GM19239 (cell line): Measurements from ENCODE around the gene RNF207.

ENCODE experiments used
- DNase-seq: peaks from one replicate; pipeline ENCODE4 v3.0.0; 2011; ENCODE audit warnings: low spot score; ENCODE audit not compliant: insufficient read length
- FAIRE-seq: peaks from 2 replicates; lab custom pipeline; 2011; peaks lifted over from hg19 to GRCh38; lab: Jason Lieb, UNC

RNF207 gene

DNA sequence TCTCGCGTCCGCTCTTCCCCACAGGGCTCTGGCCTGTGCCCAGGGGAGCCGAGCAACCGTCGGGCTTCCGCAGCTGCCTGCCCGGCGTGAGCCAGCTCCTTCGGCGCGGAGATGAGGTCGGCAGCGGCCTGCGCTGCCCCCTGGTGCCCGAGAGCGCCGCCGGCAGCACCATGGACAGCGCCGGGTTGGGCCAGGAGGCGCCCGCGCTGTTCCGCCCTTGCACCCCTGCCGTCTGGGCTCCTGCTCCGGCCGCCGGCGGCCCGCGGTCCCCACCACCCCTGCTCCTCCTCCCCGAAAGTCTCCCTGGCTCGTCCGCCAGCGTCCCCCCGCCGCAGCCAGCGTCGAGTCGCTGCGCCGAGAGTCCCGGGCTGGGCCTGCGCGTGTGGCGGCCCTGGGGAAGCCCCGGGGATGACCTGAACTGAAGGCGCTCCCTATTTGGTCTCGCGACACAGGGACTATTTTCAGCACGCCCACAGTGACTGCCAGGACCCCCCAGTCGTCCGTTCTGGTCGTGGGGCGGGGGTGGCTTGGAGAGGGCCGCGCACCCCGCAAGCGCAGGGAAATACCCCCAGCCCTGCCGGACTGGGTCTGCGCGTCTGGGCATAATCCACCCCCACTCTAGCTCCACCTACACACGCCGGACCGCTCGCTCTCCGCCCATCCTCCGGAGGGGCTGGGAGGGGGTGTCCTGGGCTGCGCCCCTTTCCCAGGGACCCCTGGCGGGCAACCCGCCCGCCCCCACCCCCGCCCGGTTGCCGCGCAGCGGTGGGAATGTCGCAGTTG, 39.4 kb downstream of the RNF207 start:
- peak; percentile 97 for DNase-seq
- no peak for FAIRE-seq

DNA sequence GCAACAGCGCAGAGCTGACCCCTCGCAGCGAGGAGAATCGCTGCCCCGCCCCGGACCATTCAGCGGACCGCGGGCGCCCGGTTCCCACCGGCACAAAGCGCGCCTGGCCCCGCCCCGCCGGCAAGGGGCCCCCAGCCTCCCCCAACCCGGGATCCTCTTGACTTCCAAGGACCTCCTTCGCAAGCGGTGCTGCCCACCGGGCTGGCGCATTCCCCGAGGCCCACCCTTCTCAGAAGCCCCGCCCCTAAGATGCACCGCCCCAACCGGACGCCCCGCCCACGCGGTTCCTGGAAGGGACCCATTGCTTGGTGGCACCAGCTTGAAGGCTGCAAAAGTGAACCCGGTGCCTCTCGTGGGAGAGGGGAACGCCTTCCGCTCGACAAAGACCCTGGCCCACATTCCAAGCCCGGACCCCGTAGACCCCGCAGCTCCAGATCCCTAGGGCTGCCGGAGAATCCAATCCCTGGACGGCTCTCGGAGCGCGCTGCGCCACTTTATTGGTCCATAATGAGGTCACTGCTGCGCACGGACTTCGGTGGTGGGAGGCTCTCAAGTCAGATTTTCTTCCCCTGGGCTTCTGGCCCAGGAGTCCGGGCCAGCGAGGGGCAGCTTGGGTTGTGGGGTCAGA, 40.1 kb downstream of the RNF207 start:
- FAIRE-seq (no peak), DNase-seq (no peak)

DNA sequence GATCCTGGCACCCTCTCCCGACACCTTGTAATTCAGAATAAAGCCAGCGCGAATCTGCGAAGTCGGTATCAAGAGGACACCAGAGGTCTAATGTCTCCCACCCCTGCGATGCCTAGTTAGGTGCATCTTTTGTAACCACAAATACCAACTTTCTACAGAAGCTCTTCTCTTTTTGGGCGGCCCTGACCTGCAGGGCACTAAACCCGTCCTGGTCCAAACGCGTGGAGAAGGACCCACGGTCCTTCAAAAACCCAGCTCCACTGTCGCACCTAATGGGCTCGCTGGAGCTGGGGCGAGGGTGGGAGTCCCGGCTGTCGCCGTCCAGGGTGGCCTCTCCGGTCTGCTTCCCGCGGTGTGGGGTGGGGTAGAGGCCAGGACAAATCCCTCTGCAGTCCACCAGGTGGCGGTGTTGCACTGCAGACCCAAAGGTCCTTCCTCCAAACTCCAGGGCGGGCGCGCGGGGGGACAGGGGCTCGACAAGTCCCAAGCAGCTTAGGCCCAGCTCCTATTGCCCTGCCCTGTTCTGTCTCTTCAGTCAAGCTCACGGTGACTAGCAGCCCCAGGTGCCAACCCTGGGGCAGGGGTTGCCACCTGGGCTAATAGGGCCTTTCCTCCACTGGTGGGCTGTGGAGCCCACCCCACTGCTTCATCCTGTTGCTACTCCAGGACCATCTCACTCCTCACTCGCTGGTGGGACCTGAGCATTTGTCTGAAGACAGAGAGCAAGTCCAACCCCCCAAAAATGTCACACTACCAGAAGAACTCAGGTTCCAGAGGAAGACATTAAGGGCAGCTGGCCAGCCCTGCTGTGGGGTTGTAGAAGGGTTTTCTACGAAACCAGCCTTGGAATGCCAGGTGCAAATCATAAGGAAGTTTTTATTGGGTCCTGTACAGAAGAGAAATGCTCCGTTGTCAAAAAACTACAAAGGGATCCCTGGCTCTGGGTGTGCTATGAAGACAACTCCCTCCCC, 40.9 kb downstream of the RNF207 start:
- FAIRE-seq: peak; percentile 68
- DNase-seq: peak; percentile 98

DNA sequence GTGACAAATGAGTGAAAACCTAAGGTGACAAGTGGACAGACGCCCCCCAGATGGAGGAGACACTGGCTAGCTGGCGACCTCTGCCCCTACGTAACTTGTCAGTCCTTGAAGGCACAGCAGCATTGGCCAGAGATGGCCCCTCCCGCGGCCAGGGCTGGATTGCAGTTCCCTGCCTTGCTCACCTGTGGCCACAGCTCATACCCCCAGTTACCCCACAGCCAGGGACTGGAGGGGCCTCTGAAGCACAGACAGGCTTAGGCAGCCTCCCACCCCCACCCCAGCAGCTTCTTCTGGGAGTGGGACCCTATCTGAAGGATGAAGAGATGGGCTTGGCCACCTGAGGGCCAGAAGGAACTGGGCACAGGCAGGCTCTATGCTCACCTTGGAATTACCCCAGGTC, 41.7 kb downstream of the RNF207 start:
- FAIRE-seq (no peak), DNase-seq (no peak)

DNA sequence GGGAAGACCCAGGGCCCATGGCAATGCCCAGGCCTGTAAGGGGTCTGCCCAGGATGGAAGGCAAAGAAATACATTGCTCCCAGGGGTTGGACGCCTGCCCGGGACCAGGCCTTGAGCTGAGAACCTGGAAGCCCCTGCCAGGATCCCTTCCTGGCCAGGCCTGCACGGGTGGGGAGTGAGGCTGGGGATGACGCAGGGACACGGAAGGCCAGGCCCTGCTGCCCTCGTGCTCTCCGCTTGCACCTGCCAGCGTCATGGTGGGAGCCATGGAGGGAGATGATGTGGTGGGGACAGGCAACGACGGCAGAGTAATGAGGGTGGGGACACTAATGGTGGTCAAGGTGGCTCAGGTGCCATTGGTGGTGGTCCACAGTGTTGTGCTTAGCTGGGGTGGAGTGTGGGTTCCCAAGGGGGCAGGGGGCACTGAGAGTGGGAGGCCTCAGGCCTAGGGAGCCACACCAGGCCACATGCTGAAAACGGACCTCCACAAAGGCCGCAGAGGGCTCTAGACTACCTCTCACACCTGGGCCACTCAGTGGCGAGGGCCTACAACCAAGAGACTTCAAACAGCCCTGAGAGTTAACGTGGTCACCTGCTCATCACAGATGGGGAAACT, 42.4 kb downstream of the RNF207 start:
- no peak for DNase-seq
- no peak for FAIRE-seq

DNA sequence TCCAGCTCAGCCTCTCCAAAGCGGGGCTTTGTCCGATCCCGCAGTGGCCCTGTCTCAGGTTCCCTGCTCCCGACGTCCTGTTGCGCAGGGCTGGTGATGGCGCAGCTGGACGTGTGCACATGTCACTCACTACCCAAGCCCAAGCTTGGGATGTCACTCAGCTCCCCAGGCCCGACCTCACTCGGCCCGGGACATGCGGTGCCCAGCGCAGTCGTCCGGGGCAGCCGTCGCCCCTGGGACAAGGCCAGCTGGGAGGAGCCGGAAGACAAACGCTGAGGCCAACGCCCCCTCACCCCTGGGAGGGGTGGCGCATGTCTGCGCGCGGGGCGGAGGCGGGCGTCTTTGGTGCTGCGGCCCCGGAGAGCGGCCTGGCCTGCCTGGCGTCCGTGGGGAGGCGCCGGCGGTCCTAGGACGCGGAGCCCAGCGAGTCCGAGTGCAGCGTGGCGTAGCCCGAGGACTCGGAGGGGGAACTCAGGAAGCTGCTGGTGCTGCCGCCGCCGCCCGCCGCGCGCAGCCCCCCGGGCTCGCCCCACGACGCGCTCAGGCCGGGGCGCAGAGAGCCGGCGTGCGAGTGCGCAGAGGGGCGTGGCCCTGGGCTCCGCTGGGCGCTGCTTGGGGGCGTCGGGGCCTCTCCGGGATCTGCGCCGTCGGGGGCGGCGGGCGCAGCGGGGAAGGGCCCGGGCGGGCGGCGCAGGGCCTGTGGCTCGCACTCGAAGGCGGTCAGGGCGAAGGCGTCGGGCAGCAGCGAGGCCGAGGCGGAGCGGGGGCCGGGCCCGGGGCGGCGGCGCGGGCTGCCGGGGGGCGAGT, 43.2 kb downstream of the RNF207 start:
- DNase-seq (no peak), FAIRE-seq (no peak)

DNA sequence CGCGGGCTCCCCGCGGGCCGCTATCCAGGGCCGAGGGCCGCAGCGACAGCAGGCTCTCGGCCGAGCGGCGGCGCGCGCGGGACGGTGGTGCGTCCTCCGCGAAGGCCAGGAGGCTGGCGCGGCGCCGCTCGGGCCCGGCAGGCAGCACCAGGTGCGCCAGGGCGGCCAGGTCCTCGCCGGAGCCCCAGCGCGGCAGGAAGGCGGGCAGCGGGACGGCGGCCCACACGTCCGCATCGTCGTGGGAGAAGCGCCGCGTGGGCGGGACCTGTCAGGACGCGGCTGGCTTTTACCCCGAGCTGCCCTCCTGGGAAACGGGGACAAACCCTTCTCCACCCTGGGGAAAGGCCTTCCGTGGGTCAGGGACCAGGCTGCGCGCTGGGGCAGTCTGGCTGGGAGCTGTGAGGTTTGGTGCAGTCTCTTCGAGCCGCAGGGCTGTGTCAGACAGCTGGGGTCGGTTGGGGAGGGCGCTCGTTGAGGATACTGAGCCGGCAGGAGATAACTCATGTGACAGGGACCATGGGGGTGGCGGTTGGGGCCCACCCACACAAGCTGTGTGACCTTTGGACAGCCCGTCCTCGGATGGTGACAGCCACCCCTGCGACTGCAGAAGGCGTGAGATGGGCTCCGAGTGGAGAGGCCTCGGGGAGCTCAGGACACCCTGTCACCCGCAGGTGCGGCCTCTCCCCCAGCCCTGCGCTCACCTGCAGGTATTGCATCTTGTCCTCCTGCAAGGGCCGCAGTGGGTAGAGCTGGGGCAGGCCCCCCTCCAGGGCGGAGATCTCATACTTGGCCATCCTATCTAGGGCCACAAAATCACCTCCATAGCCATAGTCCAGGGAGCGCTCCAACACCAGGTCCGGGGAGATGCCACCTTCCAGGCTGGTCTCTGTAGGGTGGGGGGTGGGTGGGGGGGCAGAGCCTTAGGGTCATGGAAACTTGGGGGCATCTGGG, 44.1 kb downstream of the RNF207 start:
- no peak for FAIRE-seq
- no peak for DNase-seq

DNA sequence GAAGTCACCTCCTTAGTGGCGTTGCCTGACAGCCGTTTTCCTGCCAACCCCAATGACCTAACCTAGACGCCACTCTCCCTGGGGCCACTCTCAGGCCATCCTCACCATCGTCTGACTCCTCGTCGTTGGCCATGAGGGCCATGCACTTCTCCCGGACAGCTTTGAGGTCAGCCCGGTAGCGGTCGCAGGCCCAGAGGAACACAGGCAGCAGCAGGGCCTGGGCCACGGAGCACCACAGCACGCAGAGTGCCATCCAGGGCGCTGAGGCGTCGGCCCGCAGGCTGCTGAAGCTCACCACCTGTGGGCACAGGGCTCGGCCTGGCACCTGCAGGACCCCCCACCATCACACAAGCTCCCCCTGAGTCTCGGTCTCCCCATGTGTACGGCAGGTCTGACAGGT, 45.3 kb downstream of the RNF207 start:
- DNase-seq (no peak), FAIRE-seq (no peak)

DNA sequence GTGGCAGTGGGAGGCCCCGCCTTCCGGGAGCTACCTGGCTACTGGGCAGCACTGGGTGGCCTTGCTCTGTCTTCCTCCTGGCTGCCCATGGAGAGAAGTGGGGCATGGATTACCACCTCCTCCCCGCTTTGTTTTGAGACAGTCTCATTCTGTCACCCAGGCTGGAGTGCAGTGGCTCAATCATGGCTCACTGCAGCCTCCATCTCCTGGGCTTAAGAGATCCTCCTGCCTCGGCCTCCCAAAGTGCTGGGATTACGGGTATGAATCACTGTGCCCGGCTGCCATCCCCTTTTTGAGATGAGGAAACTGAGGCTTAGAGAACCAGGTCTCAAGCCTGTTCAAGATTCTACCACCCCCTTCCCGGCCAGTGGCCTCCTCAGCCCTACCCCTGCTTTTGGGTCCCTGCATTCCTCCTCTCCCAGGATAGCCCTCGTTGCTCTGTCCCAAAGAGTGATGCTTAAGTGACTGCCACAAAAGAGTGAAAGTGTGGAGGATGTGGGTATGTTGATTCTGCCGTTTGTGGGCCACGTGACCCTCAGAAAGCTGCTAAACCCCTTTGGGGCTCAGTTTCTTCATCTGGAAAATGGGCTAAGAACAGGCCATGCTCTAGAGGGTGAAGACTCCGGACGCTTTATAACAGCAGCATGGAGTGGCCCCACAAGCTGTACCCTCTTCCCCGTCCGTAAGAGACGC, 45.9 kb downstream of the RNF207 start:
- DNase-seq: no peak
- no peak for FAIRE-seq

DNA sequence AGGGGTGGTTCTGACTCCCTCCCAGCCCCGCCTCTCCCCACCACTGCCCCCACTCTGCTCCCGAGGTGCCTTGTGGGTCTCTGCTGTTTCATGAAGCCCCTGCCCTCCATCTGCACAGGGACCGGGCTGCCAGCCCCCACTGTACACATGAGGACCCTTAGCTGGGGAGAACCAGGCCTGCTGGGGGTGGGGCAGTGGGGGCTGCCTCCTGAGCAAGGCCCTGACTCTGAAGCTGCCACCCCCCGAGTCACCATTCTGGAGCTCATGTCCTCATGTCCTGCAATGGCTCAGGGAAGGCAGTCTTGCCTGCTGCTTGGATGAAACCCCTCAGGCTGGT, 46.4 kb downstream of the RNF207 start:
- FAIRE-seq: no peak

DNA sequence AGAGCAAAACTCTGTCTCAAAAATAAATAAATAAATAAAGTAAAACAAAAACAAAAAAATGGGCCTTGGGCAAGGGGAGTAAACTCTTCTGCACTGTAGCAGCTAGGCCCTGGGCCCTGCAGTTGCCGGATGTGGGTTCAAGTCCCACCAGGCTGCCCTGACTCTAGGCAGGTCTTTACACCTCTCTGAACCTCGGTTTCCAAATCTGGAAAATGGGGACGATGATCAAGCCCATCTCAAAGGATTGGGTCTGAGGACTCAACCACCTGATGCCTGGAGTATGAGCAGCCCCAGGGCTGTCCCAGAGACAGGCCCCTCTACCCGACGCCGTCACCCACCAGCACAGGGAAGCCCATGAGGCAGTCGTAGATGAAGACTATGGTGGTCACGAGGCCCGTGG, 47.5 kb downstream of the RNF207 start:
- FAIRE-seq: no peak
- no peak for DNase-seq

More for the DNA sequence above, 46.4 kb downstream of the RNF207 start:
- DNase-seq: no peak

DNA sequence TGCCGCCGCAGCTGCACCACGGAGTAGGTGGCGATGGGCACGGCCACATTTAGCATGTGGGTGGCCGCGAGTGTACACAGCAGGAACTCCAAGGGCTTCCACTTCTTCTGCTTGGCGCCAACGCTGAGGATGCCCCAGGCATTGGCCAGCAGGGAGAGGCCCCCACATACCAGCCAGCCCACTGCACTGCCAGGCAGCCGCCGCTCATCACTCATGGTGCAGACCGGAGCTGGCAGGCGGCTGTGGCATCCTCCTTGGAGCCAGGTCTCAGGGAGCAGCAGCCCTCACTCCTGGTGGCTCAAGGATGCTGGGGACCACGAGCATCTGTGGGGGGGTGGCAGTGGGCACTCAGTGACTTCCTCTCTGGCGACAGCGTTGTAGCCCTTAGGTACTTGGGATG, 48.8 kb downstream of the RNF207 start:
- FAIRE-seq: no peak
- no peak for DNase-seq

DNA sequence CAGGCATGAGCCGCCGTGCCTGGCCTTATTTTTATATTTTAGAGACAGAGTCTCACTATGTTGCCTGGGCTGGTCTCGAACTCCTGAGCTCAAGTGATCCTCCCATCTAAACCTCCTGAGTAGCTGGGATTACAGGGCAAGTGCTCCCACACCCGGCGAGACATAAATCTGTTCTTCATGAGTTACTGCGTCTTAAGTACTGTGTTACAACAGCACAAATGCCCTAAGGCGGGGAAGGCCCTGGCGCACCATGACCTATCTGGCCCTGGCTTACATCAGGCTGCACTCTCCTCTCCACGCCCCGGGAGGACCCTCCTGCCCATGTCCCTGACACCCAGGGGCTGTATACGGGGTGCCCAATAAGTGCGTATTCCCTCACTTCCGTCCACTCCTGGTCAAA, 50.7 kb downstream of the RNF207 start:
- DNase-seq (no peak), FAIRE-seq (no peak)

DNA sequence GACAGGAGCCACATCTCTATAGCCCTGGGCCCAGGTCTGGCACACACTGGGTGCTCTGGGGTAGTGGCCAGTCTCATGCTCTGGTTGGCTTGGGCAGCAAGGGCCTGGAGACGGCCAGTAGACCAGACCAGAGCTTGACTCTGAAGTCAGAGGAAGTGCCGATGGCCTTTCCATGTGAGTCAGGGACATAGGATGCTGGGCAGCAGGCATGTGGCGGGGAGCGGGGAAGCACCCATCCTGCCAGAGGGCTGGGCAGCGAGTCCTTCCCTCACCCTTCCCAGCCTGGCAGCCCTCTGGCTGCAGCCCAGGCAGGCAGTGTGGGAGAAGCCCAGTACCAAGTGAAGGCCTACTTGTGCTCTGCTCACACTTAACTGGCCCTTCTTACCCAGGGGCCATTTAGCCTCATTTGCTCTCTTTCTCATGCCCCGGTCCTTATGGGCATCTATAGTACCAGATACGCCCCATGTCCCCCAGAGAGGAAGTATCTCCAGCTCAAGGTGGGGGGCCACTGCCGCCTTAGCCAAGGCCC, 51.7 kb downstream of the RNF207 start:
- DNase-seq: no peak
- no peak for FAIRE-seq

DNA sequence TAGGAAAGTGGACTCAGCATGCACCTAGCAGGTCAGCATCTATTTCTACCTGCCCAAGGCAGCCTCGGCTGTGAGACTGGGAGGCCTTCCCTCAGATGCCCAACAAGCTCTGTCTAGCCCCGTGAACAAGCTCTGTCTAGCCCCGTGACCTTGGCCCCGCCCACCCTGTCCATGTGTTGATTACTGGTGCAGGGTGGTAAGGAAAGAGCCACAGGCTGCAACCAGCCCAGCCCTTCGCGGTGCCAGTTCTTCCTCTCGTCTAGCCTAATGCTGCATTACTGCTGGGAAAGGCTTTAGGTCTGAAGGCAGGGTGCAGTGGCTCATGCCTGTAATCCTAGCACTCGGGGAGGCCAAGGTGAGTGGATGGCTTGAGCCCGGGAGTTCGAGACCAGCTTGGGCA, 52.8 kb downstream of the RNF207 start:
- FAIRE-seq (no peak), DNase-seq (no peak)

DNA sequence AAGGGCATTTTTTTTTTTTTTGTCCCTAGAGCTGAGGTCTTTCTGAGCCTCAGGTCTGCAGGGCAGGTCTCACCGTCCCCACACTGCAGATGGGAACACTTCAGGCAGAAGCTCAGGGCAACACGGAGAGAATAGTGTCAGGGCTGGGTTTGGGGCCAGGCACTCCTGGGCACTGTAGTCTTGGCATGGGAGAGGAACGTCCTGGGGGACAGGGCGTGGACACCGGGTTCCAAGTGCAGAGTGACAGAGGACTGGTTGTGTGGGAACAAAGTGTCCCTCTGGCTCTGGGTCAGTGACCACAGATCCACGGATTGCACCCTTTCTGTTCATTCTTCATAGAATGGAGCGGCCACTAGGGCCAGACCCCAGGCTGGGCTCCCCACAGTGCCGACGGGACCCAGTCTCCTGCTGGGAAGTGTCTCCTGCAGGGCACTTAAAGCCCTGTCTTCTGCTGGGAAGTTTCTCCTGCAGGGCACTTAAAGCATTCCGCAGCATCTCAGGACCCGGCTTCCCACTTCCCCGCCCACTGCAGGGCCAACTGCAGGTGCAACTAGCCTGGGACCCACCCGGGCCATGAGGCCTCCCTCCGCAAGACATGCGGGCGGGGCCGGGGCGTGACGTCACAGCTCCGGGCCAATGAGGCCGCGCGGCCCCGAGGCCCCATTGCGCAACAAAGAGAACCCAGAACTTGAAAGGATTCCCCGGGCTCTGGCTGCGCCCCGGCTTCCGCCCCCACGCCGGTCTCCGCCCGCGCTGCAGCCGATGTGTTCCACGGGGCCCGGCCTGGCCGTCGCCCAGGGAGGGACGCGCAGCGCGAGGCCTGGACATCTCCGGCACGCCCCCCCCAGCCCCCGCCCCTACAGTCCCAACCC, 53.8 kb downstream of the RNF207 start:
- no peak for FAIRE-seq

DNA sequence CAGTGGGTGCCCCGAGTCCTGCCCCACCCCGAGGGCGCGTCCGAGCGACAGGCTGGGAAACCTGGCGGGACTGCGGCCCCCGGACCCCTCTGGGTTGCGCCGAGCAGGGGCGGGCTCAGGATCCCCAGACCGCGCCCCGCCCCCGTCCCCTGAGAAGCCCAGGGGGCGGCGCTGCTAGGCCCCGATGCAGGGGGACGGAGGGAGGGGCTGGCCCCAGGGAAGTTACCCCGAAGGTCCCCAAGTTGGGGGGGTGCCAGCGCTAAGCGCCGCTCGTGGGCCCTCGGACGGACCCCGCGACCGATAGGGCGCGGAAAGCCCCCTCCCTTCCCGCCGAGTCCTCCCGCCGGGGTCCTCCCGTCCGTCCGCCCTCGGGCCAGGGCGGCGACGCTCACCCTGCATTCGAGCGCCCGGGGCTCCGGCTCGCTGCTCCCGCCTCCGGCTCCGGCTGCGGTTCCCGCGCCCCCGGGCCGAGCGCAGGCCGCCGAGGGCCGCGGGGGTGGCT, 54.6 kb downstream of the RNF207 start:
- FAIRE-seq: no peak
- no peak for DNase-seq

More for the DNA sequence above, 53.8 kb downstream of the RNF207 start:
- peak; percentile 94 for DNase-seq
